Type B pancreatic cell (in vitro differentiated cells): ENCODE measurements around the gene EDIL3. TPM values are rescaled to one million over a fixed set of nuclear protein-coding genes. Genes with fewer than 3 reads are reported as not detected.

Source experiments
- DNase-seq: peaks from one replicate; pipeline ENCODE4 v3.0.0; 2021; ENCODE audit warnings: mixed read lengths; ENCODE audit not compliant: unreplicated experiment; ENCODE audit errors: extremely low spot score
- H3K27ac Mint-ChIP-seq: 2 replicates; pipeline ENCODE4 v1.8.0; 2021; ENCODE audit warnings: mild to moderate bottlenecking, mixed read lengths
- H3K27me3 Mint-ChIP-seq: 2 replicates; pipeline ENCODE4 v1.8.0; 2021; ENCODE audit warnings: mixed read lengths
- H3K36me3 Mint-ChIP-seq: 2 replicates; pipeline ENCODE4 v1.8.0; 2021; ENCODE audit warnings: mixed read lengths
- H3K4me1 Mint-ChIP-seq: one replicate; pipeline ENCODE4 v1.8.0; 2021; ENCODE audit warnings: mixed read lengths; ENCODE audit not compliant: unreplicated experiment
- H3K4me3 Mint-ChIP-seq: 2 replicates; pipeline ENCODE4 v1.8.0; 2021; ENCODE audit warnings: mild to moderate bottlenecking, mixed read lengths
- H3K9me3 Mint-ChIP-seq: 2 replicates; pipeline ENCODE4 v1.8.0; 2021; ENCODE audit warnings: mixed read lengths
- total RNA-seq: library from RNA; stranded (reverse); gene quantifications from 2 replicates; pipeline ENCODE4 v1.2.1, GENCODE V29; 2021; ENCODE audit warnings: low replicate concordance
- TF ChIP-seq, protein P1 (sequence below): fragments of 200-600 bp; sonication (generic); conservative IDR thresholded peaks from 2 replicates; pipeline ENCODE4 v1.5.0; 2021; ENCODE audit warnings: antibody characterized with exemption, mild to moderate bottlenecking

The EDIL3 gene
- total RNA-seq, 1 donor from 2014 or later = 19.1 TPM

DNA sequence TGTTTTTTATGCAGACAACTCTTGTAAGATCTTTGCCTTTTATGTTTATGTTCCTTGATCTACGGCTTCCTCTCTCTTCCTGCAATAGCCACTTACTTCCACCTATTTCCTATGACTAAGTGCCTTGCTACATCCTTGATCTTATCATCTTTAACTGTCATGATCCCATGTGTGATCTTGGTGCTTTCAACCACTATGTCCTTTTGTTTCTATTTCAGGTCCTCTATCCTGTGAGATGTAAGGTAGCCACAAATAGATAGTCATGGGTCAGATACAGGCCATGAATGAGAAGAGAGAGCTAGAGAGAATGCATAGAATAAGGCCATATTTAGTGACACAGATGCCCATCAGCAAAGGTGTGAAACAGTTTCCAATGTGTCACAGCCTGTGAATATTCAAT lies 420.4 kb downstream of the EDIL3 start:
- TF ChIP-seq, protein P1, sequence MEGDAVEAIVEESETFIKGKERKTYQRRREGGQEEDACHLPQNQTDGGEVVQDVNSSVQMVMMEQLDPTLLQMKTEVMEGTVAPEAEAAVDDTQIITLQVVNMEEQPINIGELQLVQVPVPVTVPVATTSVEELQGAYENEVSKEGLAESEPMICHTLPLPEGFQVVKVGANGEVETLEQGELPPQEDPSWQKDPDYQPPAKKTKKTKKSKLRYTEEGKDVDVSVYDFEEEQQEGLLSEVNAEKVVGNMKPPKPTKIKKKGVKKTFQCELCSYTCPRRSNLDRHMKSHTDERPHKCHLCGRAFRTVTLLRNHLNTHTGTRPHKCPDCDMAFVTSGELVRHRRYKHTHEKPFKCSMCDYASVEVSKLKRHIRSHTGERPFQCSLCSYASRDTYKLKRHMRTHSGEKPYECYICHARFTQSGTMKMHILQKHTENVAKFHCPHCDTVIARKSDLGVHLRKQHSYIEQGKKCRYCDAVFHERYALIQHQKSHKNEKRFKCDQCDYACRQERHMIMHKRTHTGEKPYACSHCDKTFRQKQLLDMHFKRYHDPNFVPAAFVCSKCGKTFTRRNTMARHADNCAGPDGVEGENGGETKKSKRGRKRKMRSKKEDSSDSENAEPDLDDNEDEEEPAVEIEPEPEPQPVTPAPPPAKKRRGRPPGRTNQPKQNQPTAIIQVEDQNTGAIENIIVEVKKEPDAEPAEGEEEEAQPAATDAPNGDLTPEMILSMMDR = no peak
- DNase-seq = no peak
- Mint-ChIP-seq H3K9me3 (no peaks in the 10 kb centered on the region), H3K4me1 (no peaks in the 10 kb centered on the region), H3K27ac (no peak overlapping the region), H3K36me3 (no peaks in the 10 kb centered on the region), H3K4me3 (no peak overlapping the region), H3K27me3 (no peaks in the 10 kb centered on the region)

DNA sequence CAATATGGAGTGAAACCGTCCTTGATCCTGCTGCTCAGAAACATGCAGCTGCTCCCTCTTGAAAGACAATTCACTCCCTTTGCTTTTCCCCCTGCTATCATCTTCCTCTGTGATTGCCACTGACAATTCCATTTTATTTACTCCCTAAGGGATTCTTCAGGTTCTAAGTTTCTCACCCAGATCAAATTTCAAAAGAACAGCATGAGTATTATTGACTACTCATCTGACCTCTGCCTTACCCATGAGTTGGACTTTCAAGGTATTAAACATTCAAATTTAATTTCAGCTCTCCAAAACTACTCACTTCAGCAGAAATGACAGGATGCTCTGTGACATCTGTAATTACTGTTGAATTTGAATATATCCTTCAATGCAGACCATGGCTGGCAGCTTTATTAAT lies 427.5 kb downstream of the EDIL3 start:
- no peak overlapping the region for H3K27ac Mint-ChIP-seq
- TF ChIP-seq, protein P1 = no peak
- no peak overlapping the region for H3K4me3 Mint-ChIP-seq
- H3K36me3 Mint-ChIP-seq = no peaks in the 10 kb centered on the region
- DNase-seq = no peak
- H3K27me3 Mint-ChIP-seq = no peaks in the 10 kb centered on the region
- H3K9me3 Mint-ChIP-seq = no peaks in the 10 kb centered on the region
- H3K4me1 Mint-ChIP-seq = peaks cover 9% of the 10 kb centered on the region

DNA sequence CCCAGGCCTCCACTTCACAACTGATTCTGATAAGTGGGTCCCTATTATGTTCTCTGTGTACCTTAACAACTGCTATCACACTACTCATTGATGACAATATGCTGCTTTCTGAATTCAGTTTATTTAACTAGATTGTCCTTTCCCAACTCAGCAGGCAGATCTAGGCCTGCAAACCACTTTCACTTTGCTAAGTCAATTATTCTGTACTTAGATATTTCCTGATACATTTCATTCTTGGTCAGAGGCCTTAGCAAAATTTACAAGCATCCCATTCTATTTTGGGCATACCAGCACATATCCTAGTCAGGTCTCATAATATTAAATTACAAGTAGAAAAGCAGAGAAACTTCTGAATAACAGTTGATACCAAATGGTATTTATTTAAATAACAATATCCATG lies 428.3 kb downstream of the EDIL3 start:
- no peak overlapping the region for H3K4me3 Mint-ChIP-seq
- no peak overlapping the region for H3K27ac Mint-ChIP-seq
- TF ChIP-seq, protein P1 = no peak
- no peaks in the 10 kb centered on the region for H3K9me3 Mint-ChIP-seq
- DNase-seq = no peak
- H3K27me3 Mint-ChIP-seq = no peaks in the 10 kb centered on the region
- no peaks in the 10 kb centered on the region for H3K36me3 Mint-ChIP-seq
- H3K4me1 Mint-ChIP-seq = peaks cover 9% of the 10 kb centered on the region

DNA sequence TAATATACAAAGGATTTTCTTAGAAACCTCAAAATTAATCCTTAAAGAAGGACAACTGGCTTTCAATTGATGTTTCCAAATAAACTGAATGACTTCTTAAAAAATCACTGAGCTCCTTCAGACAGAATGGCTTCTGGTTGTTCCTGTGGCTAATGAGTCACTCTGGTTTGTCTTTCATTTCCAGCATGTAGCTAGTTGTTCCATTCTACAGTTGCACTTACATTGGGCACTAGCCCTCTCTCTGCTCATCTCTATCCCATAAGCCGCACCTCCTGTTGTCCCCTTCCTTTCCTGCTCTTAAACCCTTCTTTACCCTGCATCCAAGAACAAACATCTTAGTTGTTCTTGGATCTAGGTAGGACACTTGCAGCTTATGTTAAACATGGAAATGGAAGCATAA lies 428.8 kb downstream of the EDIL3 start:
- no peaks in the 10 kb centered on the region for H3K27me3 Mint-ChIP-seq
- H3K4me3 Mint-ChIP-seq = no peak overlapping the region
- TF ChIP-seq, protein P1 = no peak
- DNase-seq = no peak
- H3K27ac Mint-ChIP-seq = no peak overlapping the region
- H3K4me1 Mint-ChIP-seq = peaks cover 9% of the 10 kb centered on the region
- no peaks in the 10 kb centered on the region for H3K36me3 Mint-ChIP-seq
- H3K9me3 Mint-ChIP-seq = no peaks in the 10 kb centered on the region

DNA sequence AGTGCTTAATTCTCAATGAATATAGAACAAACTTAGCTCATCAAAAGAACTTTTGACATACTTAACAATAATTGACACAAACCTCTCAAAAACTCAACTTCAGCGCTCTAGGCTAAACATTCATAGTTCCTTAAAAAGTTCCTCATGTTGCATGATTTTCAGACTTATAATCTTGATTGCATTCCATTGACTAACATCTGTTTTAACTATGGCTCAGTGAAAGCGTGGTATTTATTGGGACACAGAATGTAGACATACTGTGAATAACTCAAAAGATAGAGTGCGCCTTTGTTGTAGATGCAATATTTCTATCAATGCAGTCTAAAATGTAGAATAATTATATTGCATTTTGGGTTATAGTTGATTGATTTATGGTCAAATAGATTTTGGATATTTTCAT lies 436.9 kb downstream of the EDIL3 start:
- no peak overlapping the region for H3K27ac Mint-ChIP-seq
- TF ChIP-seq, protein P1 = no peak

DNA sequence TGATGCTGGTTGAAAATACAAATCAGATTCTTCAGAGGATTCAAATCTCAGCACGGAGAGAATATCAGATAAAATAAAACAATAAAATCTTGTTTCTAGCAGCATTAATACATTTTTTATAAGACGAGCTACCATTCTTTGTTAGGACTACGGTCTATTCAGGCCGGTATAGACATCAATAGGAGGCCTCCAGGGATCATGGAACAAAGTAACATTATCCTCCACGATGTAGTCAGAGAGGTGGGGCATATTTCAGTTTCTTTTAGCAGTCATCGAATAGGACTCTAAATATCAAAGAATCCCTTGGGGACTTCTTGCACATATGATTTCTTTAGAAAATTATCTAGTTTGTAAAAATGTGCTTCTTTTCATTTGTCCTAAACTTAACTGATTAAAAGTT lies 438.2 kb downstream of the EDIL3 start:
- Mint-ChIP-seq H3K27me3 (no peaks in the 10 kb centered on the region), H3K9me3 (no peaks in the 10 kb centered on the region), H3K36me3 (no peaks in the 10 kb centered on the region), H3K27ac (no peak overlapping the region), H3K4me1 (no peaks in the 10 kb centered on the region), H3K4me3 (no peak overlapping the region)
- TF ChIP-seq, protein P1 = no peak
- no peak for DNase-seq

More for the DNA sequence above, 436.9 kb downstream of the EDIL3 start:
- no peaks in the 10 kb centered on the region for H3K27me3 Mint-ChIP-seq
- no peaks in the 10 kb centered on the region for H3K36me3 Mint-ChIP-seq
- DNase-seq = no peak
- H3K9me3 Mint-ChIP-seq = no peaks in the 10 kb centered on the region
- H3K4me3 Mint-ChIP-seq = no peak overlapping the region
- no peaks in the 10 kb centered on the region for H3K4me1 Mint-ChIP-seq
